Stimulated activated CD4-positive, alpha-beta T cell treated with anti-CD3 and anti-CD28 coated beads, TNF-alpha, amount 100 ng/mL, for 48 hours (primary cell): ENCODE measurements around the gene RPS27.
"Not testable (repeated sequence)": the region's sequence is repeated elsewhere in the genome, so short reads cannot be mapped to it uniquely, and the experiment has no call there.

ENCODE experiments used
- DNase-seq, 3 donors: peaks; one replicate each; pipeline ENCODE4 v3.0.0-alpha.2; 2020; ENCODE audit warnings: low read depth in 3 of 3

The RPS27 gene

DNA sequence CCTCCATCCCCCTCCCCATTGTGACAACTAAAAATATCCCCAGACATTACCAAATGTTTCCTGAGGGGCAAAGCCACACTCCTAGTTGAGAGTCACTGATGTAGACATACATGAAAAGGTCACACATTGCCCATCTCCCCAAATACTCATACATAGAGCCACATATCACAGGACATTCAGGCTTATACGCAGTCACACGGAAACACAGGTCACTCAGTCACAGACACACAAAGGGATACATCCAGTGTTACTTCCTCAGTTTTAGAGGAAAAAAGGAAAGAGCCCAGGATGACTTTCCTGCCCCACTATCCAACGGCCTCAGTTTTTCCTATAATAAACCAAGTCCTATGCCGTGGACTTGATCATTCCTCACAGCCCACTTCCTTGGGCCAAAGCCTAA, 29.1 kb upstream of the RPS27 start:
- no peak for DNase-seq

GRCh38 chr1:153962088-153963029, 28.2 kb upstream of the RPS27 start:
- DNase-seq = no peak

- peak; percentile 89 to 98 (median 93) for DNase-seq
Observed at GRCh38 chr1:153963030-153963849, 27.3 kb upstream of the RPS27 start, which contains the start of gene SLC39A1. Gene SLC39A1, minus strand, starts transcription at chr1:153963537. Its CDS starts 822 bp downstream, at chr1:153962715.

GRCh38 chr1:153963850-153964331, 26.7 kb upstream of the RPS27 start:
- no peak for DNase-seq

GRCh38 chr1:153967107-153967999, 23.2 kb upstream of the RPS27 start, which contains the start of gene CREB3L4:
Gene CREB3L4, plus strand, starts transcription at chr1:153967902. Its CDS starts 624 bp downstream, at chr1:153968526.
- DNase-seq = peak; percentile 63 to 76 (median 75)

DNA sequence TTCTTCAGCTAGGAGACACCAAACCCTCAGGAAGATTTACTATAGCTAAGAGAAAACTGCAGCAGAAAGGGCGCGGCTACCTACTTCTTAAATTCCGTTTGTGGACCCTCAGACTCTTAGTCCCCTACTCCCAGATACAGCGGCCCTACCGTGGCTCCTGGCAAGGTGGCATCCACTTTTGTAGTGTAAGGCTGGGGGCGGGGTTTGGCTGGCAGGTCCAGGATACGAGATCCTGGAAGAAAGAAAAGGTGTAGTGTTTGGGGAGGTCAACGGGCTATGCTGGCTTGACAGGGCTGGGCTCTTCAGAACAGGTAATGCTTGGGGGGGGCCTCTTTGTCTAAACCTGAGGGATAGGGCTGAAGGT, 22.6 kb upstream of the RPS27 start:
- no peak for DNase-seq

DNA sequence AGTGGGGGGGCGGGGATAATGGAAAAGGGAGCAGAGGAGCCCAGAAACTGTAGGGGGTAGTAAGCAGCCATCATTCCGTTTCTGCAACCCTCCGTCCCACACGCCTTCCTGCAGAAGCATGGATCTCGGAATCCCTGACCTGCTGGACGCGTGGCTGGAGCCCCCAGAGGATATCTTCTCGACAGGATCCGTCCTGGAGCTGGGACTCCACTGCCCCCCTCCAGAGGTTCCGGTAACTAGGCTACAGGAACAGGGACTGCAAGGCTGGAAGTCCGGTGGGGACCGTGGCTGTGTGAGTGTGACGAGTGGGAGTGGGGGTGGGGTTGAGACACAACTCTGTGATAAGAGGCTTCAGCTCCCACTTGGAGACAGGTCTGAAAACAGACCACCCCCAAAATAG, 22.2 kb upstream of the RPS27 start:
- DNase-seq = no peak

GRCh38 chr1:153968972-153969371, 21.6 kb upstream of the RPS27 start:
- DNase-seq = no peak

- no peak for DNase-seq
Observed at GRCh38 chr1:153970346-153970745, 20.2 kb upstream of the RPS27 start.

- DNase-seq = no peak
Observed at GRCh38 chr1:153973071-153973470, 17.5 kb upstream of the RPS27 start.

GRCh38 chr1:153973525-153973924, 17.0 kb upstream of the RPS27 start:
- DNase-seq = no peak

DNA sequence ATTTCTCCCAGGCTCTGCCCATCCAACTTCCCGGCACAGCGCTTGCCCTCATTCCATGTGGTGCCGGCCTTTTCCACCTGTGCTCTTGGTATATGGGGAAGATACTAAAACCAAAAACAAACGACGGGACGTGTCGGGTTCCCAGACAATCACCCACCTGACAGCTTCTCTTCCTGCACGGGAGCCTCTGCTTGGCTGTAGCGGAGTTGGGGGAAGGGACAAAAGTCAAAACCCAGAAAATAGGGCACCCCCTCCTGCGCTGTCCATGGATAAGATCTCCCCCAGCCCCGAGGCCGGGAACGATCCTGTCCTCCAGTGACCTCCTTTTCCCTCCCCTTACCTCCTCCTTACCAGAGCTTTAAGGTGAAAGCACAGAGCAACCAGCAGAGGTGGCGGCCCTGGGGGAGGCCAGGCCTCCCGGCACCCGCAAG, 13.7 kb upstream of the RPS27 start:
- no peak for DNase-seq

DNA sequence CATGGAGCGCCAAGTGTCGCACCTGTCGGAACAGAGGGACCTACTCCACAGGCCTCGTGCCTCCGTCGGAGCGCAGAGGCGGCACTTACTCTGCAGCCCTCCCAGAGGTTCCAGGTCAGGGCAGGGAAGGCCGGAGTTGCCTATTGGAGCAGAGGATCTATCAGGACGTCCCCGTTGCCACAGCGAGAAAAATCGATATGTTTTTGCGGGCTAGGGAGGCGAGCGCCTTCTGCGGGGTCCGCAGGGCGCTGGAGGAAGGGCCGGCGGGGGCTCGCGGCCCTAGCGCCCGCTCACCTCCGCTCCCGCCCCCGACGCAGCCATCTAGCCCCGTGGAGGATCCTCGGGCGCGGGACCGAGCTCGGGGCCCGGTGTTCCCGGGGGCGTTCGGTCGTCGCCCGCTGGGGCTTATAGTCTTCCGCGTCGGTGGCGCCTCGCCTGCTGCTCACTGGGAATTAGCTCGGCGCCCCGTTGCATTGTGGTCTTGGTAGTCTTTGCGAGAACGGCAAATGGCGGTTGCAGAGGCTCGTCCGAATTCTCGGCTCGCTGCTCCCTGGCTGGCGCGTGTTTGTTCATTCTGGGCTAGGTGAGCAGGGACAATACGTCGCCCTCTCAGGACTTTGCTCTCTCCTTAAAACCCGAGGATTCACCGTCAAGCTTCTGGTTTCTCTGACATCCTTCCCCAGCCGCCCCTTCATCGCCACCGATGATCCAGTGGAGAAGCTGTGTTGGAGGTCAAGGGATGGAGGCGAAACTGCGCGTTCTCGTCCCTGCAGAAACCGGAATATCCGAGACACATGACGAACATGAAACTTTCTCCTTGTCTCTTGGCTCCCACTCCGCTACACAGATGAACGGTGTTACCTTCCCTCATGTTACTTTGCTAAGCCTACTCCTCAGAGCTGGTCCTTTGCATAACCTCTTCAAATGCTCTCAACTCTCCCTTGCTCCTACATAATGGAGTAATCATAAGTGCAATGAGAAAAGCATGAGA, 13.0 kb upstream of the RPS27 start, which contains the start of gene JTB:
JTB (minus strand) TSS at position 425 of the 991 bp plus-strand sequence; CDS start at position 3, 422 bp downstream.
- DNase-seq = peak; percentile 77 to 83 (median 78)

DNA sequence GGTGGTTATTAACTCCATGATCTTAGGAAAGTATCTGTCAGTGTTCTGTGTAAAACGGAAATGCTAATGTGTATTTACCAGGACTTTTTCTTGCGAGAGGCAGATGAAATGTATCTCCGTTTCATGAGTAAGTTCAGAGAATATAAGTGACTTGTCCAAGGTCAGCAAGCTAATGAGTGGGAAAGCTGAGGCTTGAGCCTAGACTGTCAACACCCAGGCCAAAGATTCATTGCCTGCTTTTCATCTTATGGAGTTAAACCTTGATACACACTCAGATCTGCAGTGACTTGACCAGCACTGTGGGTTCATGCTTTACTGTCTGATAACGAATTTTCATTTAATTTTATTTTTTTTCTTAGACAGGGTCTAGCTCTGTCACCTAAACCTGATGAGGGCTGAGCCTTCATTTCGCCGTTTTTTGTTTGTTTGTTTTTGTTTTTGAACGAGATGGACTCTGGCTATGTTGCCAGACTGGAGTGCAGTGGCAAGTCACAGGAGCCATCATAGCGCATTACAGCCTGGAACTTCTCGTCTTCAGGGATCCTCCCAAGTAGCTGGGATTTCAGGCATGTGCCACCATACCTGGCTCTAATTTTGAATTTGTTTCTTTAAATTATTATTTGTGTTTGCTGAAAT, 12.2 kb upstream of the RPS27 start:
- DNase-seq = no peak

DNA sequence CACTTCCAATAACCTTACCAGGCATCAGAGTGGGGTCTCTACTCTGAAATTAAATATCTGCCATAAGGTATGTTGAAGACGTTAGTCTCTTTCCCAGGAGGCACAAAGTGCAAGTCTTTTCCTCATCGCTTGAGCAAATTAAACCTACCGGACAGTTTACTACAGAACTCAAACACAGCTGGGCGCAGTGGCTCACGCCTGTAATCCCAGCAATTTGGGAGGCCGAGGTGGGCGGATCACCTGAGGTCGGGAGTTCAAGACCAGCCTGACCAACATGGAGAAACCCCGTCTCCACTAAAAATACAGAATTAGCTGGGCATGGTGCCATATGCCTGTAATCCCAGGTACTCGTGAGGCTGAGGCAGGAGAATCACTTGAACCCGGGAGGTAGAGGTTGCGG, 11.5 kb upstream of the RPS27 start:
- not testable (repeated sequence) for DNase-seq

DNA sequence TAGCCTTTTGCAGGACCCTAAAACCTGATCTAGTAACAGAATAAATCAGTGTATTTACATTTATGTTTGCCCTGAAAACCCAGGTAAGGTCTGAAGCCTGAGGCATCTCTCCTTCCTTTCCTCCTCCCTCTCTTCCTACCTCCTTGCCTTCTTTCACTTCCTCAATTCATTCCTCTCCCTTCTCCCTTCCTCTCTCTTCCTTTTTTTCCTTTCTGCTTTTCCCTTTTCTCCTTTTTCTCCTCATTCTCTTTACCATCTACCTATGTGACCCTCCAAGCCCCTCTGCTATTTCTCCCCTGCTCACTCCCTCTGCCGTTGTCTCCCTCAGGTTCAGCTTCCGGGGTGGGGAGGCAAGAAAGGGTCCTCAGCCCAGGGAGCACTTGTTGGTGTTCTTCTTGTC, 8.8 kb upstream of the RPS27 start:
- DNase-seq = not testable (repeated sequence)

DNA sequence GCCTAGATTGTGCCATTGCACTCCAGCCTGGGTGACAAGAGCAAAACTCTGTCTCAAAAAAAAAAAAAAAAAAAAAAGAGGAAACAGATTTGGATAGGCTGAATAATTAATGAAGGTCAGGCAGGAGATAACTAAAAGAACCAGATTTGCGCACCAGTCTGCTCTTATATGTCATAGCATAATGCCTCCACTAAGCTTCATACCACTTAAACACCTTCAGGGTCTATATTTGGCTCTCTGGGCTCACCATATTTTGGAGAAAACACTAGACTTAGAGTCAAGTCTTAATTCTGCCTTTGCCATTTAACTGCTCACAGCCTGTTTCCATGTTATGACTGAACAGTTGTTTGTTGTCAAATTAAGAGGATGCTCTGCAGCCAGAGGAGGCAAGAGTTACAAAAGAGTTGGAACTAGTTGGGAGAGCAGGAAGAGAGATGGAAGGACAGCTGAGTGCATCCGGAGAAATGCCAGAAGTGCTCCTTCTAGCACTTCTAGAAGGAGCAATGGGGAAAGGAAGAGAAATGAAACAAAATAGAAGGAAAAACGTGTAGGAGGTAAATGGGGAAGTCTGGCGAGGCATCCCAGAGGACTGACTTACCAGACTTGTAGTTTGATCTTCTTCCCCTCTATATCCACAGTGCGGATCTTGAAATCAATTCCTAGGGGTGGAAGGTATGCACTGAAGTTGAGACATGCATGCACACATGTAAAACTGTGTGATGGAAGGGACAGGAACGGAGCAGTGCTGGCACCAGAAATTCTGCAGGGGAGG, 6.3 kb upstream of the RPS27 start:
- no peak for DNase-seq

GRCh38 chr1:153985341-153985912, 5.1 kb upstream of the RPS27 start:
- peak in 1 of 3 donors; percentile 27 for DNase-seq
